Measurements from ENCODE around the gene GP2. TPM values are rescaled to one million over a fixed set of nuclear protein-coding genes. Genes with fewer than 3 reads are reported as not detected.

The GP2 gene
- total and polyA plus RNA-seq, 4 donors: 0.08 to 11.9 (median 0.88) TPM; not detected in 1

DNA sequence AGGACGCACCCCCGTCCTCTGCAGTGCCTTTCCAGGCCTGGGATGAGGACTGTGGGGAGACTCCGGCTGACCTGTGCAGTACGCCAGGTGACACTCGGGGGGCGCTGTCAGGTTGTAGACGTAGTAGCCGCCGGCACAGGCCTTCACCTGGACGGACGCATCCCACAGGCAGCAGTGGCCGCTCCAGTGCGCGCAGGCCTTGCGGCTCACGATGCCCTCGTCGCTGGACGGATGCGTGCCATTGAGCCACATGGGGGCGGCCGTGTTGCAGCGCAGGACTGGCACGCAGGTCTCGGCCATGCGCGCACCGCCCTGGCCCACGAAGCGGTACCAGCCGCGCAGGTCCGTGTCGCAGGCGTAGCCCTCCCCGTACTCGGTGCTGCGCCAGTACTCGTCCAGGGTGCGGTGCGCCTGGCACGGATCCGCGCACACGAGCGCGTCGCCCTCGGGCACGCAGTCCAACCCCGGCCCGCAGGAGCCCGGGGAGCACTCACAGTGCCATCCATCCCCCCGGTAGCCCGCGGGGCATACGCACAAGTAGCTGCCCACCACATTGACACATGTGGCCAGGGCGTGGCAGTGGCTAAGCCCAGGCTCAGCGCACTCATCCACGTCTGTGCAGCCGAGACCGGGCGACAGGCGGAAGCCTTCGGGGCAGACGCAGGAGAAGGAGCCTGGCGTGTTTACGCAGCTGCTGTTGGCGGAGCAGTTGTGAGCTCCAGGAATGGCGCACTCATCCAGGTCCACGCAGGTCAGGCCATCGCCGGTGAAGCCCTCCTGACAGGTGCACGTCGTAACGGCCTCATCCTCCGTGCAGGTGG, 21.3 kb upstream of the GP2 start:
- ATAC-seq (ENCODE audit: insufficient read depth, low FRiP score): no peak
- no peak overlapping the region for H3K4me3 ChIP-seq

DNA sequence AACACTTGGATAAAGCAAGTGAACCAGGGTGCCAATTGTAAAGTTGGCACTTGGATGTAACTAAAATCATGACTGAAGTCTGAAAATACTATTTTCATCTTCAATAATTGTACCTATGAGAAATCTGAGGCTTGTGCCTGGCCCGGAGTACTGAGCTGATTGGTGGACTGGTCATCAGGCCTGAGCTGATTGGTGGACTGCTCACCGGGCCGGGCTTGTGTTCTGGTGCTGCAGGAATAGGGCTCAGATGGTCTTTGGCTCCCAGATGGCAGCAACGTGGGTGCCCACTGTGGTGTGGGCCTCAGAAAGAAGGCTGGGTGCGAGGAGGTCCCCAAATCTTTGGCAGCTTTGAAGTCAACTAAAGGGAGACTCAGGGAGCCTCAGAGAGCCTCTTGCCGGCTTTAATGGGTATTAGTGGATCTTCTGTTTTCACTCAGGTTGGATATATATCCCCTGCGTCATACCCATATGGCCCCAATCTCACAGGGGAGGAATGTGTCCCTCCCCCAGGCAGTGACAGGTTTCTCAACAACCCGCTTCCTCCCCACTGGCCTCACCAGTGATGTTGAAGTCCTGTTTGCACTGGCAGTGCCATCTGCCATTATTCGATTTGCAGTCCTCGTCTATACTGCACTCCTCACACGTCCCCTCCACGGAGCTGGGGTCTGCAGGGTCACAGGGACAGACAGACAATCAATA, 20.5 kb upstream of the GP2 start:
- no peaks in the 10 kb centered on the region for H3K36me3 ChIP-seq (ENCODE audit: control insufficient read depth in 4 of 4, insufficient read depth in 4 of 4, low read length in 4 of 4)
- ATAC-seq (ENCODE audit: insufficient read depth, low FRiP score) (no peak), DNase-seq (no peak)
- H3K4me1 ChIP-seq (ENCODE audit: control insufficient read depth in 5 of 5, insufficient read depth in 5 of 5, low read length in 5 of 5): no peaks in the 10 kb centered on the region
- no peak overlapping the region for H3K9ac ChIP-seq (ENCODE audit: insufficient read depth in 1 of 2, low read length in 2 of 2)
- TF ChIP-seq, protein P1, sequence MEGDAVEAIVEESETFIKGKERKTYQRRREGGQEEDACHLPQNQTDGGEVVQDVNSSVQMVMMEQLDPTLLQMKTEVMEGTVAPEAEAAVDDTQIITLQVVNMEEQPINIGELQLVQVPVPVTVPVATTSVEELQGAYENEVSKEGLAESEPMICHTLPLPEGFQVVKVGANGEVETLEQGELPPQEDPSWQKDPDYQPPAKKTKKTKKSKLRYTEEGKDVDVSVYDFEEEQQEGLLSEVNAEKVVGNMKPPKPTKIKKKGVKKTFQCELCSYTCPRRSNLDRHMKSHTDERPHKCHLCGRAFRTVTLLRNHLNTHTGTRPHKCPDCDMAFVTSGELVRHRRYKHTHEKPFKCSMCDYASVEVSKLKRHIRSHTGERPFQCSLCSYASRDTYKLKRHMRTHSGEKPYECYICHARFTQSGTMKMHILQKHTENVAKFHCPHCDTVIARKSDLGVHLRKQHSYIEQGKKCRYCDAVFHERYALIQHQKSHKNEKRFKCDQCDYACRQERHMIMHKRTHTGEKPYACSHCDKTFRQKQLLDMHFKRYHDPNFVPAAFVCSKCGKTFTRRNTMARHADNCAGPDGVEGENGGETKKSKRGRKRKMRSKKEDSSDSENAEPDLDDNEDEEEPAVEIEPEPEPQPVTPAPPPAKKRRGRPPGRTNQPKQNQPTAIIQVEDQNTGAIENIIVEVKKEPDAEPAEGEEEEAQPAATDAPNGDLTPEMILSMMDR (IDR thresholded peaks at IDR 0.05; ENCODE audit: control extremely low read depth, extremely low read depth): no peak
- H3K27me3 ChIP-seq (ENCODE audit: control insufficient read depth in 3 of 3, insufficient read depth in 3 of 3, low read length in 2 of 3): peaks cover 0 to 14% (median 2%) of the 10 kb centered on the region in 3 donors
- 58 to 63% methylated on average over 12 of the region's 12 CpGs for WGBS, 2 donors
- no peak overlapping the region for H3K4me3 ChIP-seq
- H3K27ac ChIP-seq (ENCODE audit: low read depth in 1 of 2, low read length in 1 of 2): no peak overlapping the region
- H3K9me3 ChIP-seq (ENCODE audit: control insufficient read depth in 4 of 4, insufficient read depth in 3 of 4, low read length in 3 of 4): peaks cover 0 to 2% (median 0%) of the 10 kb centered on the region in 4 donors

More for the DNA sequence above, 21.3 kb upstream of the GP2 start:
- DNase-seq: no peak
- 23 to 37% methylated on average over 71 to 77 of the region's 77 CpGs for WGBS, 2 donors
- Histone ChIP-seq H3K4me1 (ENCODE audit: control insufficient read depth in 5 of 5, insufficient read depth in 5 of 5, low read length in 5 of 5) (no peaks in the 10 kb centered on the region), H3K27me3 (ENCODE audit: control insufficient read depth in 3 of 3, insufficient read depth in 3 of 3, low read length in 2 of 3) (peaks cover 0 to 14% (median 2%) of the 10 kb centered on the region in 3 donors), H3K27ac (ENCODE audit: low read depth in 1 of 2, low read length in 1 of 2) (no peak overlapping the region), H3K36me3 (ENCODE audit: control insufficient read depth in 4 of 4, insufficient read depth in 4 of 4, low read length in 4 of 4) (no peaks in the 10 kb centered on the region), H3K9ac (ENCODE audit: insufficient read depth in 1 of 2, low read length in 2 of 2) (no peak overlapping the region), H3K9me3 (ENCODE audit: control insufficient read depth in 4 of 4, insufficient read depth in 3 of 4, low read length in 3 of 4) (peaks cover 0 to 2% (median 0%) of the 10 kb centered on the region in 4 donors)
- TF ChIP-seq, protein P1 (IDR thresholded peaks at IDR 0.05; ENCODE audit: control extremely low read depth, extremely low read depth): no peak

DNA sequence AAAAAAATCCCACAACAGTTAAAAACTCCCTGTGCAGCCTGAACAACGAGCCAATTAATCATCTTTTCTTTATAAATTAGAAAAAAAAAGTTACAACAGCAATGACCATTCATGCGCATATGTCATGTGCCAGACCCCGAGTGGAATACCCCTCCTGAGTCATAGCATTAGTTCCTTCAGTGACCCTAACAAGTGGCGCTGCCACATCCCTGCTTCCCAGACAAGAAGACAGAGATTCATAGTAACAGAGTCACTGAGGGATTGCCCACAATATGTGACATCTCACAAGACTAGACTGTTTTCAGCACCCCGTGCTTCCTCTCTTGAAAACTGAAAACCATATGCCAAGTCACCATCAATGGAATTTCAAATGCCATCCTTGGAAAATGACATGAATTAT, 17.3 kb upstream of the GP2 start:
- ATAC-seq (ENCODE audit: insufficient read depth, low FRiP score) (no peak), DNase-seq (no peak)
- 77 to 81% methylated on average over 5 of the region's 5 CpGs for WGBS, 2 donors
- TF ChIP-seq, protein P1 (IDR thresholded peaks at IDR 0.05; ENCODE audit: control extremely low read depth, extremely low read depth): no peak
- Histone ChIP-seq H3K9me3 (ENCODE audit: control insufficient read depth in 4 of 4, insufficient read depth in 3 of 4, low read length in 3 of 4) (peaks cover 0 to 7% (median 0%) of the 10 kb centered on the region in 4 donors), H3K36me3 (ENCODE audit: control insufficient read depth in 4 of 4, insufficient read depth in 4 of 4, low read length in 4 of 4) (no peaks in the 10 kb centered on the region), H3K27me3 (ENCODE audit: control insufficient read depth in 3 of 3, insufficient read depth in 3 of 3, low read length in 2 of 3) (peaks cover 0 to 10% (median 2%) of the 10 kb centered on the region in 3 donors), H3K4me1 (ENCODE audit: control insufficient read depth in 5 of 5, insufficient read depth in 5 of 5, low read length in 5 of 5) (no peaks in the 10 kb centered on the region), H3K9ac (ENCODE audit: insufficient read depth in 1 of 2, low read length in 2 of 2) (no peak overlapping the region), H3K4me3 (no peak overlapping the region), H3K27ac (ENCODE audit: low read depth in 1 of 2, low read length in 1 of 2) (no peak overlapping the region)

Data from lung (tissue), 12 donors.